IMR-90 (cell line): ENCODE measurements around the gene NFAT5.

Source experiments
- CHD1 ChIP-seq: IDR thresholded peaks from 2 replicates; pipeline ENCODE4 v1.6.1; 2012; ENCODE audit warnings: low read depth, low read length, improper control_type of control experiment
- MAZ ChIP-seq: IDR thresholded peaks from 2 replicates; pipeline ENCODE4 v1.6.1; 2012; ENCODE audit warnings: low read depth, mild to moderate bottlenecking, low read length, improper control_type of control experiment, moderate library complexity, borderline replicate concordance
- MXI1 ChIP-seq: IDR thresholded peaks from 2 replicates; pipeline ENCODE4 v1.6.1; 2012; ENCODE audit warnings: low read depth, mild to moderate bottlenecking, low read length, moderate library complexity, borderline replicate concordance
- NFE2L2 ChIP-seq: fragments of 150-350 bp; IDR thresholded peaks from 2 replicates; pipeline ENCODE4 v1.6.1; 2016; ENCODE audit warnings: low read depth, mild to moderate bottlenecking, low read length
- POLR2A ChIP-seq: IDR thresholded peaks from 2 replicates; pipeline ENCODE4 v1.6.1; 2012; ENCODE audit warnings: mild to moderate bottlenecking, low read depth, low read length
- RAD21 ChIP-seq: IDR thresholded peaks from 2 replicates; pipeline ENCODE4 v1.6.1; 2012; ENCODE audit warnings: low read length, improper control_type of control experiment
- SMC3 ChIP-seq: fragments of 150-350 bp; IDR thresholded peaks from 2 replicates; pipeline ENCODE4 v1.6.1; 2016; ENCODE audit warnings: low read depth, mild to moderate bottlenecking, antibody characterized with exemption, low read length, moderate library complexity
- TF ChIP-seq, protein P1 (sequence below): conservative IDR thresholded peaks from 2 replicates; pipeline ENCODE4 v1.5.1; 2012; ENCODE audit warnings: mild to moderate bottlenecking, low read depth, low read length, improper control_type of control experiment
- TF ChIP-seq, protein P2 (sequence below): fragments of 150-350 bp; IDR thresholded peaks from 2 replicates; pipeline ENCODE4 v1.6.1; 2017; ENCODE audit warnings: mild to moderate bottlenecking, antibody characterized with exemption, low read length, low read depth
- TF ChIP-seq, protein P3 (sequence below): fragments of 150-350 bp; IDR thresholded peaks from 2 replicates; pipeline ENCODE4 v1.6.1; 2016; ENCODE audit warnings: low read depth, mild to moderate bottlenecking, low read length, moderate library complexity, borderline replicate concordance

DNA sequence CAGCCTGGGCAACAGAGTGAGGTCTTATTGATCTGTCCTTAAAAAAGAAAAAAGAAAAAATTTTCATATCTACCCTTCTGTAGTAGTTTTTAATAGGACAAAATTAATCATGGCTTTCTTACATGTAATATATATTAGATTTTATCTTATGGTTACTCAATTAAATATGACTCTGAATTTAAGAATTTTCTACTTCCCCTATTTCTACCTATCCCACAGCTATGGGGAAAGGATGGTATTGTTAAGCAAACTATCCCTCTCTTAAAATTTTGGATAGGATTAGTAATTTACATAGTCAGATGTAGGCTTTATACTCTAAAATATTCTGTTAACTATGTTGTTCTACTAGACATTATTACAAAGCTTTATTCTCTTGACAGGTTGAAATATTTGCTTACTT, 98.1 kb downstream of the NFAT5 start:
- TF ChIP-seq, protein P1, sequence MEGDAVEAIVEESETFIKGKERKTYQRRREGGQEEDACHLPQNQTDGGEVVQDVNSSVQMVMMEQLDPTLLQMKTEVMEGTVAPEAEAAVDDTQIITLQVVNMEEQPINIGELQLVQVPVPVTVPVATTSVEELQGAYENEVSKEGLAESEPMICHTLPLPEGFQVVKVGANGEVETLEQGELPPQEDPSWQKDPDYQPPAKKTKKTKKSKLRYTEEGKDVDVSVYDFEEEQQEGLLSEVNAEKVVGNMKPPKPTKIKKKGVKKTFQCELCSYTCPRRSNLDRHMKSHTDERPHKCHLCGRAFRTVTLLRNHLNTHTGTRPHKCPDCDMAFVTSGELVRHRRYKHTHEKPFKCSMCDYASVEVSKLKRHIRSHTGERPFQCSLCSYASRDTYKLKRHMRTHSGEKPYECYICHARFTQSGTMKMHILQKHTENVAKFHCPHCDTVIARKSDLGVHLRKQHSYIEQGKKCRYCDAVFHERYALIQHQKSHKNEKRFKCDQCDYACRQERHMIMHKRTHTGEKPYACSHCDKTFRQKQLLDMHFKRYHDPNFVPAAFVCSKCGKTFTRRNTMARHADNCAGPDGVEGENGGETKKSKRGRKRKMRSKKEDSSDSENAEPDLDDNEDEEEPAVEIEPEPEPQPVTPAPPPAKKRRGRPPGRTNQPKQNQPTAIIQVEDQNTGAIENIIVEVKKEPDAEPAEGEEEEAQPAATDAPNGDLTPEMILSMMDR, result no peak
- no peak for TF ChIP-seq MXI1
- TF ChIP-seq, protein P2, sequence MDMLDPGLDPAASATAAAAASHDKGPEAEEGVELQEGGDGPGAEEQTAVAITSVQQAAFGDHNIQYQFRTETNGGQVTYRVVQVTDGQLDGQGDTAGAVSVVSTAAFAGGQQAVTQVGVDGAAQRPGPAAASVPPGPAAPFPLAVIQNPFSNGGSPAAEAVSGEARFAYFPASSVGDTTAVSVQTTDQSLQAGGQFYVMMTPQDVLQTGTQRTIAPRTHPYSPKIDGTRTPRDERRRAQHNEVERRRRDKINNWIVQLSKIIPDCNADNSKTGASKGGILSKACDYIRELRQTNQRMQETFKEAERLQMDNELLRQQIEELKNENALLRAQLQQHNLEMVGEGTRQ, result no peak
- TF ChIP-seq RAD21, result no peak
- no peak for TF ChIP-seq NFE2L2
- TF ChIP-seq POLR2A, result no peak
- TF ChIP-seq, protein P3, sequence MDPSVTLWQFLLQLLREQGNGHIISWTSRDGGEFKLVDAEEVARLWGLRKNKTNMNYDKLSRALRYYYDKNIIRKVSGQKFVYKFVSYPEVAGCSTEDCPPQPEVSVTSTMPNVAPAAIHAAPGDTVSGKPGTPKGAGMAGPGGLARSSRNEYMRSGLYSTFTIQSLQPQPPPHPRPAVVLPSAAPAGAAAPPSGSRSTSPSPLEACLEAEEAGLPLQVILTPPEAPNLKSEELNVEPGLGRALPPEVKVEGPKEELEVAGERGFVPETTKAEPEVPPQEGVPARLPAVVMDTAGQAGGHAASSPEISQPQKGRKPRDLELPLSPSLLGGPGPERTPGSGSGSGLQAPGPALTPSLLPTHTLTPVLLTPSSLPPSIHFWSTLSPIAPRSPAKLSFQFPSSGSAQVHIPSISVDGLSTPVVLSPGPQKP, result no peak
- no peak for TF ChIP-seq SMC3
- TF ChIP-seq CHD1, result no peak
- no peak for TF ChIP-seq MAZ
